Nephron (organoid): ENCODE measurements around the gene FBXO48.

Experiments used
- H3K27ac Mint-ChIP-seq, 3 experiments: 2 replicates each; pipeline ENCODE4 v1.8.0; 2020; ENCODE audit warnings: mixed read lengths in 3 of 3, mild to moderate bottlenecking in 2 of 3, moderate library complexity in 1 of 3
- H3K27me3 Mint-ChIP-seq: 2 replicates; pipeline ENCODE4 v1.8.0; 2021; ENCODE audit warnings: low read depth, mild to moderate bottlenecking, moderate library complexity, mixed read lengths
- H3K36me3 Mint-ChIP-seq: 2 replicates; pipeline ENCODE4 v1.8.0; 2020; ENCODE audit warnings: low read depth, mixed read lengths
- H3K4me1 Mint-ChIP-seq: 2 replicates; pipeline ENCODE4 v1.8.0; 2020; ENCODE audit warnings: mixed read lengths
- H3K4me3 Mint-ChIP-seq, 3 experiments: 2 replicates each; pipeline ENCODE4 v1.8.0; 2020; ENCODE audit warnings: mild to moderate bottlenecking in 3 of 3, mixed read lengths in 3 of 3, moderate library complexity in 2 of 3
- H3K9me3 Mint-ChIP-seq: 2 replicates; pipeline ENCODE4 v1.8.0; 2020; ENCODE audit warnings: mixed read lengths
- TF ChIP-seq, protein P1 (sequence below), 3 experiments: fragments of 200-600 bp; sonication (generic); IDR thresholded peaks; one replicate each; pipeline ENCODE4 v1.5.0; 2021; ENCODE audit warnings: antibody characterized with exemption in 3 of 3; ENCODE audit not compliant: unreplicated experiment in 3 of 3

The FBXO48 gene

GRCh38 chr2:68468801-68469200, 1.7 kb upstream of the FBXO48 start:
- H3K27ac Mint-ChIP-seq = no peak overlapping the region
- H3K4me1 Mint-ChIP-seq = peaks cover 12% of the 10 kb centered on the region
- H3K9me3 Mint-ChIP-seq = no peaks in the 10 kb centered on the region
- TF ChIP-seq, protein P1, sequence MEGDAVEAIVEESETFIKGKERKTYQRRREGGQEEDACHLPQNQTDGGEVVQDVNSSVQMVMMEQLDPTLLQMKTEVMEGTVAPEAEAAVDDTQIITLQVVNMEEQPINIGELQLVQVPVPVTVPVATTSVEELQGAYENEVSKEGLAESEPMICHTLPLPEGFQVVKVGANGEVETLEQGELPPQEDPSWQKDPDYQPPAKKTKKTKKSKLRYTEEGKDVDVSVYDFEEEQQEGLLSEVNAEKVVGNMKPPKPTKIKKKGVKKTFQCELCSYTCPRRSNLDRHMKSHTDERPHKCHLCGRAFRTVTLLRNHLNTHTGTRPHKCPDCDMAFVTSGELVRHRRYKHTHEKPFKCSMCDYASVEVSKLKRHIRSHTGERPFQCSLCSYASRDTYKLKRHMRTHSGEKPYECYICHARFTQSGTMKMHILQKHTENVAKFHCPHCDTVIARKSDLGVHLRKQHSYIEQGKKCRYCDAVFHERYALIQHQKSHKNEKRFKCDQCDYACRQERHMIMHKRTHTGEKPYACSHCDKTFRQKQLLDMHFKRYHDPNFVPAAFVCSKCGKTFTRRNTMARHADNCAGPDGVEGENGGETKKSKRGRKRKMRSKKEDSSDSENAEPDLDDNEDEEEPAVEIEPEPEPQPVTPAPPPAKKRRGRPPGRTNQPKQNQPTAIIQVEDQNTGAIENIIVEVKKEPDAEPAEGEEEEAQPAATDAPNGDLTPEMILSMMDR (IDR thresholded peaks at IDR 0.05; ENCODE audit: unreplicated experiment in 3 of 3) = no peak
- H3K36me3 Mint-ChIP-seq = no peaks in the 10 kb centered on the region
- no peaks in the 10 kb centered on the region for H3K27me3 Mint-ChIP-seq
- H3K4me3 Mint-ChIP-seq = peak overlapping the region; percentile 96

DNA sequence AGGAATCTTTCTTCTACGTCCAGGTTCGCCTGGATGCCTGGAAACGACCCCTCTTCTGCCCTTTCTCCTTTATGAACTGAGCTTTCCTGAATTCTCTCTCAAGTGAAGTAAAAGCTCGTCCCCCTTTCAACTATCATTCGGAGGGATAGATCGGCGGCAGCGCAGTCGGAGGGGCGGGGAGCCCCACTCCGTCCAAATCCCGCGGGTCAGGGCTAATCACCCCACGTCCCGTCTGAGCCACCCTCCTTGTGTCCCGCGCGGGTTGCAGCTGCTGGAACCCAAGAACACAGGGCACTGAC, 367 bp downstream of the FBXO48 start:
- TF ChIP-seq, protein P1 (IDR thresholded peaks at IDR 0.05; ENCODE audit: unreplicated experiment in 3 of 3) = no peak
- Mint-ChIP-seq H3K27ac (peak overlapping the region; percentile 73 to 90 (median 89)), H3K27me3 (no peaks in the 10 kb centered on the region), H3K4me1 (peaks cover 12% of the 10 kb centered on the region), H3K9me3 (no peaks in the 10 kb centered on the region), H3K36me3 (no peaks in the 10 kb centered on the region), H3K4me3 (peak overlapping the region; percentile 96)

DNA sequence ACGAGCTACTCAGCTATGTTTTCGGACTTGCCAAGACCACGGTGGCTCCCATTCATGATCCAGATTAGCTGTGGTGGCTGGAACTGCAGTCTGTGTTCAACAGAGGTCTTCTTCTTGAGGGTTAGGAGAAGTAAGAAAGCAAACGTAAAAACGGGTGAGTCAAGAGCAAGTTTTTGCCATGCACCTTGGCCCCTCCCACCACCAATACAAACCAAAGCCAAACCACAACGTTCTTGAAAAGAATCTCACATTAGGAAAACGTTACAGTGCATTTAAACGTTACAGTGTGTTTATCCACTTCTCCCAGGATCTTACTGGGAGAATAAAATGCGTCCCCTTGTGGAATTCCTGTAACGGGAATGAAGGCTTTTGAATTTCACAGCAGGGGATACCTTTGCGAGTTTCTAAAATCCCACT, 725 bp downstream of the FBXO48 start:
- H3K36me3 Mint-ChIP-seq = no peaks in the 10 kb centered on the region
- peak overlapping the region; percentile 96 for H3K4me3 Mint-ChIP-seq
- no peaks in the 10 kb centered on the region for H3K9me3 Mint-ChIP-seq
- H3K27ac Mint-ChIP-seq = peak overlapping the region; percentile 73 to 90 (median 89)
- peaks cover 12% of the 10 kb centered on the region for H3K4me1 Mint-ChIP-seq
- no peaks in the 10 kb centered on the region for H3K27me3 Mint-ChIP-seq
- TF ChIP-seq, protein P1 (IDR thresholded peaks at IDR 0.05; ENCODE audit: unreplicated experiment in 3 of 3) = peak in 1 of 3 experiments; percentile 10

- Mint-ChIP-seq H3K4me3 (peak overlapping the region; percentile 96), H3K27me3 (no peaks in the 10 kb centered on the region), H3K27ac (no peak overlapping the region), H3K36me3 (no peaks in the 10 kb centered on the region), H3K4me1 (peaks cover 12% of the 10 kb centered on the region), H3K9me3 (no peaks in the 10 kb centered on the region)
- TF ChIP-seq, protein P1 (IDR thresholded peaks at IDR 0.05; ENCODE audit: unreplicated experiment in 3 of 3) = no peak
These were observed 1.8 kb downstream of the FBXO48 start for GRCh38 chr2:68465081-68465916.

DNA sequence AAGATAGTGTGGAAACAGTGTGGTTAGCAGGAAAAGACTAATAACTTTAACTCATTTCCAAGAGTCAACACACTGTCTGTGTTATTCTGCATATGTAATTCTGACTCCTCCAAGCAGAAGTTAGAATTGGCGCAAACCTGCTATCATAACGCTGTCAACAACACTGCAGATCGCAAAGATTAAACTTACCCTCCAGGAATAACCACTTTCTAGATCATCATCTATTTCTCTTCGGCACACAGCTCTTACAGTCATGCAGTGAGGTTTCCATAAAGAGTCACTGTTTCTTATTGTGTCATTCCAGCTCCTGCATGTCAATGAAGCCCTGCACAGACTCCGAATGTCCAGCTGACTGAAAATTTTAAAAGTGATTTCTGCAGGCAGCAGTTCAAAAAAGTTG, 2.4 kb downstream of the FBXO48 start:
- Mint-ChIP-seq H3K9me3 (no peaks in the 10 kb centered on the region), H3K36me3 (no peaks in the 10 kb centered on the region), H3K4me1 (peaks cover 12% of the 10 kb centered on the region), H3K27me3 (no peaks in the 10 kb centered on the region), H3K27ac (no peak overlapping the region), H3K4me3 (peak overlapping the region in 2 of 3 experiments; percentile 46 to 56)
- TF ChIP-seq, protein P1 (IDR thresholded peaks at IDR 0.05; ENCODE audit: unreplicated experiment in 3 of 3) = no peak
